Natural killer cell (primary cell): ENCODE results near the gene PTPRT. TPM values are rescaled to one million over a fixed set of nuclear protein-coding genes. Genes with fewer than 3 reads are reported as not detected.

Source experiments
- ATAC-seq, 3 donors: fragments of 150-1000 bp in 2 of 3; fragments of 200-7000 bp in 1 of 3; cut with Tn5 transposase; 1 replicate in 1 of 3; 2 replicates in 2 of 3; pipeline ENCODE4 v1.10.0; 2021; ENCODE audit warnings: mild to moderate bottlenecking in 2 of 3, moderate library complexity in 2 of 3
- DNase-seq, 2 donors: peaks; one replicate each; pipeline versions ENCODE4 v3.0.0 to v3.0.0-alpha.2; 2013 to 2021; ENCODE audit warnings: mixed read lengths in 1 of 2
- H3K27ac ChIP-seq: one replicate; pipeline ENCODE4 v1.5.1; 2013; ENCODE audit warnings: mild to moderate bottlenecking, low read length
- H3K27me3 ChIP-seq: one replicate; pipeline ENCODE4 v1.6.1; 2013; ENCODE audit warnings: low read length; ENCODE audit not compliant: control insufficient read depth, insufficient read depth
- H3K36me3 ChIP-seq: one replicate; pipeline ENCODE4 v1.6.1; 2013; ENCODE audit warnings: low read length; ENCODE audit not compliant: control insufficient read depth, insufficient read depth
- H3K4me1 ChIP-seq: one replicate; pipeline ENCODE4 v1.6.1; 2013; ENCODE audit warnings: low read length; ENCODE audit not compliant: control insufficient read depth, insufficient read depth
- H3K4me3 ChIP-seq: one replicate; pipeline ENCODE4 v1.5.1; 2013; ENCODE audit warnings: low read length
- H3K9me3 ChIP-seq: one replicate; pipeline ENCODE4 v1.6.1; 2013; ENCODE audit warnings: low read length; ENCODE audit not compliant: control insufficient read depth, insufficient read depth
- H3K27ac Mint-ChIP-seq, 2 donors: one replicate each; pipeline ENCODE4 v1.8.0; 2022; ENCODE audit warnings: mild to moderate bottlenecking in 2 of 2, mixed read lengths in 2 of 2, moderate library complexity in 1 of 2
- H3K27me3 Mint-ChIP-seq, 2 donors: one replicate each; pipeline ENCODE4 v1.8.0; 2022; ENCODE audit warnings: low read depth in 2 of 2, mixed read lengths in 2 of 2
- H3K36me3 Mint-ChIP-seq: one replicate; pipeline ENCODE4 v1.8.0; 2022; ENCODE audit warnings: mixed read lengths
- H3K4me1 Mint-ChIP-seq, 2 donors: one replicate each; pipeline ENCODE4 v1.8.0; 2022; ENCODE audit warnings: mixed read lengths in 2 of 2
- H3K4me3 Mint-ChIP-seq: one replicate; pipeline ENCODE4 v1.8.0; 2022; ENCODE audit warnings: mild to moderate bottlenecking, moderate library complexity, mixed read lengths
- H3K9me3 Mint-ChIP-seq, 2 donors: one replicate each; pipeline ENCODE4 v1.8.0; 2022; ENCODE audit warnings: mixed read lengths in 2 of 2
- WGBS: methylation state at CpG from one replicate; pipeline ENCODE4 v1.1.7; 2013; ENCODE audit warnings: missing lambda C conversion rate; ENCODE audit not compliant: insufficient coverage; 5-methylcytosine and 5-hydroxymethylcytosine counted together
- intact Hi-C: fragments of 100-400 bp; cut with micrococcal nuclease; formaldehyde crosslinking; loops from one replicate; pipeline ENCODE4 v1.14.2; 2022
- total RNA-seq, 4 donors: library from RNA; stranded (reverse); fragments of 120-200 nt in 1 of 4; gene quantifications; one replicate each; pipeline versions ENCODE4 v1.2.3 to v1.2.4, GENCODE V29; 2013 to 2022
- TF ChIP-seq, protein P1 (sequence below): fragments of 200-600 bp; IDR thresholded peaks from one replicate; pipeline ENCODE4 v1.8.0; 2022; ENCODE audit warnings: antibody characterized with exemption

Gene PTPRT
- total RNA-seq, 3 donors from 2014 or later (not counting 1 experiment from before 2014, with no cell fraction given): not detected

GRCh38 chr20:43137160-43137559 lies 52.5 kb downstream of the PTPRT start:
- no peaks in the 10 kb centered on the region for H3K4me1 ChIP-seq
- TF ChIP-seq, protein P1, sequence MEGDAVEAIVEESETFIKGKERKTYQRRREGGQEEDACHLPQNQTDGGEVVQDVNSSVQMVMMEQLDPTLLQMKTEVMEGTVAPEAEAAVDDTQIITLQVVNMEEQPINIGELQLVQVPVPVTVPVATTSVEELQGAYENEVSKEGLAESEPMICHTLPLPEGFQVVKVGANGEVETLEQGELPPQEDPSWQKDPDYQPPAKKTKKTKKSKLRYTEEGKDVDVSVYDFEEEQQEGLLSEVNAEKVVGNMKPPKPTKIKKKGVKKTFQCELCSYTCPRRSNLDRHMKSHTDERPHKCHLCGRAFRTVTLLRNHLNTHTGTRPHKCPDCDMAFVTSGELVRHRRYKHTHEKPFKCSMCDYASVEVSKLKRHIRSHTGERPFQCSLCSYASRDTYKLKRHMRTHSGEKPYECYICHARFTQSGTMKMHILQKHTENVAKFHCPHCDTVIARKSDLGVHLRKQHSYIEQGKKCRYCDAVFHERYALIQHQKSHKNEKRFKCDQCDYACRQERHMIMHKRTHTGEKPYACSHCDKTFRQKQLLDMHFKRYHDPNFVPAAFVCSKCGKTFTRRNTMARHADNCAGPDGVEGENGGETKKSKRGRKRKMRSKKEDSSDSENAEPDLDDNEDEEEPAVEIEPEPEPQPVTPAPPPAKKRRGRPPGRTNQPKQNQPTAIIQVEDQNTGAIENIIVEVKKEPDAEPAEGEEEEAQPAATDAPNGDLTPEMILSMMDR: no peak
- WGBS: 100% methylated on average over 1 of the region's 1 CpG
- H3K4me3 ChIP-seq: no peak overlapping the region
- no peaks in the 10 kb centered on the region for H3K9me3 ChIP-seq
- Mint-ChIP-seq H3K9me3 (no peaks in the 10 kb centered on the region), H3K27ac (no peak overlapping the region), H3K36me3 (no peaks in the 10 kb centered on the region), H3K4me1 (no peaks in the 10 kb centered on the region), H3K4me3 (no peak overlapping the region), H3K27me3 (peaks cover 0 to 3% of the 10 kb centered on the region in 2 donors)
- H3K27ac ChIP-seq: no peak overlapping the region
- no peak for ATAC-seq
- H3K36me3 ChIP-seq: no peaks in the 10 kb centered on the region
- H3K27me3 ChIP-seq: no peaks in the 10 kb centered on the region
- no peak for DNase-seq
- intact Hi-C loops: no loop called here

DNA sequence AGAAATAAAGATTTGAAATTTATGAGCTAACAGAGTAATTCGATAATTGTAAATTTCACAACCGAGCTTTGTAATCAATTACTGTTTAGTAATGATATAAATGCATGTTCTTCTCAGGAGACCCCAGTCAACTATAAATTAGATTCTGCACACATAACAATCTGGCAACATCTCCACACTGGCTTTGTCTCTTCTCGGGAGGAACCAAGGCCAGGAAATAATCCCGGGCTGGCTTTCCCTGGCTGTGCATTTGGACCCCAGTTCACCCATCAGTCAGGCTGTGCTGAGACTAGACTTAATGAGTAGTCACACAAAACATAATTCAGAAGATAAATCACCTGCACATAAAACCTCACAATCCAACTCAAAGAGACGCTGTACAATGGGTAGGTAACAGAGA lies 65.5 kb downstream of the PTPRT start:
- Mint-ChIP-seq H3K4me3 (no peak overlapping the region), H3K27ac (no peak overlapping the region), H3K36me3 (no peaks in the 10 kb centered on the region), H3K4me1 (no peaks in the 10 kb centered on the region), H3K27me3 (no peaks in the 10 kb centered on the region), H3K9me3 (peaks cover 0 to 2% of the 10 kb centered on the region in 2 donors)
- no peak overlapping the region for H3K4me3 ChIP-seq
- intact Hi-C loops: no loop called here
- TF ChIP-seq, protein P1: no peak
- H3K27ac ChIP-seq: no peak overlapping the region
- ATAC-seq: no peak
- H3K27me3 ChIP-seq: no peaks in the 10 kb centered on the region
- DNase-seq: no peak
- H3K4me1 ChIP-seq: no peaks in the 10 kb centered on the region
- no peaks in the 10 kb centered on the region for H3K36me3 ChIP-seq
- WGBS: 84% methylated on average over 3 of the region's 5 CpGs
- H3K9me3 ChIP-seq: no peaks in the 10 kb centered on the region

- Histone ChIP-seq H3K4me1 (no peaks in the 10 kb centered on the region), H3K36me3 (no peaks in the 10 kb centered on the region), H3K9me3 (no peaks in the 10 kb centered on the region), H3K4me3 (no peak overlapping the region), H3K27ac (no peak overlapping the region), H3K27me3 (no peaks in the 10 kb centered on the region)
- 70% methylated on average over 2 of the region's 2 CpGs for WGBS
- Mint-ChIP-seq H3K36me3 (no peaks in the 10 kb centered on the region), H3K27ac (no peak overlapping the region), H3K4me3 (no peak overlapping the region), H3K4me1 (no peaks in the 10 kb centered on the region), H3K27me3 (no peaks in the 10 kb centered on the region), H3K9me3 (peaks cover 0 to 2% of the 10 kb centered on the region in 2 donors)
- TF ChIP-seq, protein P1: no peak
- intact Hi-C loops: no loop called here
- DNase-seq (no peak), ATAC-seq (no peak)
These were observed 66.5 kb downstream of the PTPRT start for GRCh38 chr20:43123180-43123579.

DNA sequence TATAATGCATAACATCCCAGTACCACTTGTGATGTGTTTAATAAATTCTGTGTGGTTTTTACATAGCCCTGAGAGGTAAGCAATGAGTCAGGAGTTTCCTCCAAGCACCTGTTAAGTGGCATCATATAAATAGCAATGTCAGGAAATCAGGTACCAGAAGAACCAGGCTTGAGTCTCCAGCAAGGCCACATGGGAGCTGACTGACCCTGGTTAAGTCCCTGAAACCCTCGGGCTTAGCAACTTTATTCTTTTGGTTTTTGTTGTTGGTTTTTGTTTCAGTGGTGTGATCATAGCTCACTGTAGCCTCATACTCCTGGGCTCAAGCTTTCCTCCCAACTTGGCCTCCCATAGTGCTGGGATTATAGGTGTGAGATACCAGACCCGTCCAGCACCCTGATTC lies 70.0 kb downstream of the PTPRT start:
- Histone ChIP-seq H3K4me1 (no peaks in the 10 kb centered on the region), H3K27me3 (no peaks in the 10 kb centered on the region), H3K36me3 (no peaks in the 10 kb centered on the region), H3K9me3 (no peaks in the 10 kb centered on the region), H3K27ac (no peak overlapping the region), H3K4me3 (no peak overlapping the region)
- Mint-ChIP-seq H3K27ac (no peak overlapping the region), H3K9me3 (no peaks in the 10 kb centered on the region), H3K4me1 (no peaks in the 10 kb centered on the region), H3K36me3 (no peaks in the 10 kb centered on the region), H3K4me3 (no peak overlapping the region), H3K27me3 (no peaks in the 10 kb centered on the region)
- intact Hi-C loops: no loop called here
- WGBS: 83% methylated on average over 1 of the region's 2 CpGs
- DNase-seq (no peak), ATAC-seq (no peak)
- TF ChIP-seq, protein P1: no peak
